AG04449 (cell line): ENCODE results near the gene MTX1.
"Not testable (repeated sequence)": the region's sequence is repeated elsewhere in the genome, so short reads cannot be mapped to it uniquely, and the experiment has no call there.

Experiments used
- CTCF ChIA-PET: fragments of 350-600 bp; formaldehyde crosslinking; extraction: SDS; loops from one replicate; lab custom pipeline; 2021; ENCODE audit warnings: antibody characterized with exemption; lab: Yijun Ruan, JAX
- POLR2A ChIA-PET: fragments of 400-600, 350-600 bp; formaldehyde crosslinking; extraction: SDS; loops from one replicate; lab custom pipeline; 2020; ENCODE audit warnings: antibody characterized with exemption, inconsistent platforms; lab: Yijun Ruan, JAX
- DNase-seq: peaks from one replicate; pipeline ENCODE4 v3.0.0-alpha.2; 2010; ENCODE audit warnings: low read depth, low spot score
- H3K4me3 ChIP-seq: 2 replicates; pipeline ENCODE4 v1.5.1; 2011; ENCODE audit warnings: low read depth, mild to moderate bottlenecking, control low read depth, low read length
- TF ChIP-seq, protein P1 (sequence below): IDR thresholded peaks from one replicate; pipeline ENCODE4 v1.5.1; 2011; ENCODE audit warnings: mild to moderate bottlenecking, moderate library complexity, low read length, control low read depth, inconsistent platforms; ENCODE audit not compliant: insufficient read depth; ENCODE audit errors: missing control alignments

Gene MTX1

GRCh38 chr1:155166471-155167165 lies 41.9 kb upstream of the MTX1 start:
- POLR2A ChIA-PET, result no interaction called here

GRCh38 chr1:155167166-155168104 lies 41.1 kb upstream of the MTX1 start:
- no peak for DNase-seq
- POLR2A ChIA-PET, result interaction anchor here (0.5 to 1.6 kb wide), 3 partner anchors 70 to 139 kb away, joined by 4 to 6 read pairs (median 4); no protein-coding TSS in a partner anchor
- TF ChIP-seq, protein P1, sequence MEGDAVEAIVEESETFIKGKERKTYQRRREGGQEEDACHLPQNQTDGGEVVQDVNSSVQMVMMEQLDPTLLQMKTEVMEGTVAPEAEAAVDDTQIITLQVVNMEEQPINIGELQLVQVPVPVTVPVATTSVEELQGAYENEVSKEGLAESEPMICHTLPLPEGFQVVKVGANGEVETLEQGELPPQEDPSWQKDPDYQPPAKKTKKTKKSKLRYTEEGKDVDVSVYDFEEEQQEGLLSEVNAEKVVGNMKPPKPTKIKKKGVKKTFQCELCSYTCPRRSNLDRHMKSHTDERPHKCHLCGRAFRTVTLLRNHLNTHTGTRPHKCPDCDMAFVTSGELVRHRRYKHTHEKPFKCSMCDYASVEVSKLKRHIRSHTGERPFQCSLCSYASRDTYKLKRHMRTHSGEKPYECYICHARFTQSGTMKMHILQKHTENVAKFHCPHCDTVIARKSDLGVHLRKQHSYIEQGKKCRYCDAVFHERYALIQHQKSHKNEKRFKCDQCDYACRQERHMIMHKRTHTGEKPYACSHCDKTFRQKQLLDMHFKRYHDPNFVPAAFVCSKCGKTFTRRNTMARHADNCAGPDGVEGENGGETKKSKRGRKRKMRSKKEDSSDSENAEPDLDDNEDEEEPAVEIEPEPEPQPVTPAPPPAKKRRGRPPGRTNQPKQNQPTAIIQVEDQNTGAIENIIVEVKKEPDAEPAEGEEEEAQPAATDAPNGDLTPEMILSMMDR, result peak; percentile 87
- CTCF ChIA-PET, result interaction anchor here (0.6 to 14.6 kb wide), 27 partner anchors 7 to 1332 kb away, joined by 3 to 457 read pairs (median 6); partner anchors contain the start of gene DPM3
- no peak overlapping the region for H3K4me3 ChIP-seq

More at GRCh38 chr1:155166471-155167165, 41.9 kb upstream of the MTX1 start:
- TF ChIP-seq, protein P1, result no peak
- H3K4me3 ChIP-seq, result no peak overlapping the region
- CTCF ChIA-PET, result interaction anchor here (0.6 to 14.6 kb wide), 26 partner anchors 8 to 1333 kb away, joined by 3 to 457 read pairs (median 4); partner anchors contain the start of gene DPM3
- DNase-seq, result no peak

GRCh38 chr1:155168105-155168445 lies 40.4 kb upstream of the MTX1 start:
- ChIA-PET CTCF (interaction anchor here (0.7 to 14.6 kb wide), 24 partner anchors 9 to 523 kb away, joined by 3 to 457 read pairs (median 6); partner anchors contain the start of gene DPM3), POLR2A (interaction anchor here (1.0 to 1.6 kb wide), 2 partner anchors 70 to 76 kb away, joined by 4 to 6 read pairs; no protein-coding TSS in a partner anchor)
- not testable (repeated sequence) for DNase-seq, H3K4me3 ChIP-seq

GRCh38 chr1:155168456-155169210 lies 39.9 kb upstream of the MTX1 start:
- CTCF ChIA-PET, result interaction anchor here (0.6 to 14.6 kb wide), 25 partner anchors 9 to 523 kb away, joined by 3 to 457 read pairs (median 6); partner anchors contain the start of gene DPM3
- POLR2A ChIA-PET, result interaction anchor here (1.0 to 1.6 kb wide), 2 partner anchors 71 to 77 kb away, joined by 4 to 6 read pairs; no protein-coding TSS in a partner anchor
- TF ChIP-seq, protein P1, result no peak
- no peak for DNase-seq
- H3K4me3 ChIP-seq, result no peak overlapping the region

DNA sequence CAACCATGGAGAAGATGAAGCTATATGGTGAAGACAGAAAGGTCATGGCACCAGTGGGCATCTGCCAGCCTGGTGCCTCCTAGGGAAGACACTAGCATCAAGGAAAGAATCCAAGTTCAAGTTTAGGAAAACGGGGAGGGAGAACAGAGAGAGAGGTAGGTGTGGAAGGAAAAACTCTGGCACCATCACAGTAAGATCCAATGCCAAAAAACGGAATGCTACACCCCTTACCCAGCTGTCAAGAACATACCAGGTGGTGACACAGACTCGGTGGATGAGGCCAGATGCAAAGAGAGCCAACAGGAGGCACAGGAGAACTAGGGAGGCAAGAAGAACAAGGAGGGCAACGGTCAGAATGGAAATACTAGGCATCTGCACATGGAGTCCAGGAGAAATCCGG lies 39.0 kb upstream of the MTX1 start:
- no peak overlapping the region for H3K4me3 ChIP-seq
- no peak for DNase-seq
- ChIA-PET CTCF (interaction anchor here (1.1 to 14.6 kb wide), 9 partner anchors 11 to 118 kb away, joined by 3 to 457 read pairs (median 12); partner anchors contain the start of gene ADAM15), POLR2A (no interaction called here)
- TF ChIP-seq, protein P1, result no peak
